HS-27A (cell line): ENCODE results near the gene TVP23A.
"Not testable (repeated sequence)": the region's sequence is repeated elsewhere in the genome, so short reads cannot be mapped to it uniquely, and the experiment has no call there.

Experiments
- DNase-seq: peaks from one replicate; pipeline ENCODE4 v3.0.0-alpha.2; 2012; ENCODE audit warnings: low read depth, missing footprints

The TVP23A gene

DNA sequence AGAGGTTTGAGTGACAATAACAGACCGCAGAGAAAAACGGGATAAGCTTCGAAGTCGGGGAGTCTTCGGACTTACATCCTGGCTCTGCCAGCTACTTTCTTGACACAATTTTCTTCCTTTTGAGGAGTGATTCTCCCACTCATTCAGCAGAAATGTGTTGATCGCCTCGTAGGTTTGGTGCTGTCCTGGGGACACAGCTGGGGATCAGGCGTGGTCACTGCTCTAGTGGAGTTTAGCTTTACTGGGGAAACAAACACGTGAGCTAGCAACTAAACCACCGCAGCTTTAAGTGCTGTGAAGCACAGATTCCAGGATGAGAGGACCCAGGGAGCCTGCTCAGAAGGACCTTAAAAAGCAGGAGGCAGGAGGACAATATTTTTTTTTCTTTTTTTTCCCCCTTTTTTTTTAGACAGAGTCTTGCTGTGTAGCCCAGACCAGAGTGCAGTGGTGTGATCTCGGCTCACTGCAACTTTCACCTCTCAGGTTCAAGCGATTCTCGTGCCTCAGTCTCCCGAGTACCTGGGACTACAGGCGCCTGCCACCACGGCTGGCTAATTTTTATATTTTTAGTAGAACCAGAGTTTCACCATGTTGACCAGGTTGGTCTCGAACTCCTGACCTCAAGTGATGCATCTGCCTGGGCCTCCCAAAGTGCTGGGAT, 74.1 kb downstream of the TVP23A start:
- DNase-seq: no peak

DNA sequence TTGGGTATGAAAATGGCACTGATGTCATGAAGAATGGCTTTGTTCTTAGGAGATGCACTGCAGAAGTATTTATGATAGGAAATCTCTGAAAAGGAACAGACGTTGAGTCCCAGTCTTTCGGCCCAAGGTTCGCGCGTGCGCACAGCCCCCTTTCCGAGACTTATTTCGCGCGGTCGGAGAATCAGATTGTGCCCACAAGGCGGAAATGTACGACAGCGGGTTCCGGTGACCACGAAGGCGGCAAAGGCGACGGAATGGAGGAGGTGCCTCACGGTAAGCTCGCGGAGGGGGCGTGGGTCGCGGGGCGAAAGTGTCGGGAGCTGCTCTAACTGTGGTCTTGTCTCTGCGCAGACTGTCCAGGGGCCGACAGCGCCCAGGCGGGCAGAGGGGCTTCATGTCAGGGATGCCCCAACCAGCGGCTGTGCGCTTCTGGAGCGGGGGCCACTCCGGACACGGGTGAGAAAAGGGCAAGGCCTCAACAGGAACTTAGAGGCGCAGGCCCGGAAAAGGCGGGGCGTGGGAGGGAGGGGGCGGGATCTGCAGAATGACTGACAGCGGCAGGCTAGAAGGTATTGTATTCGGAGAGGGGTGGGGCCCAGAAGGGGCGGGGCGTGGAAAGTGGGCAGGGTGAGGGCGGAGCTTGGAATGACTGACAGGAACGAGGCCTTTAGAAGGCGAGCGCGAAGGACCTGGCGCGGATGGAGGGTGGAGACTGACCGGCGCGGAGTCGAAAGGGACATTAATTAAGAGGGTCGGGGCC, 74.8 kb downstream of the TVP23A start, which contains the start of gene NUBP1:
Gene NUBP1 (plus strand): TSS at position 233 of the 760 bp plus-strand sequence. CDS start 22 bp downstream, at position 255.
- DNase-seq: peak; percentile 92

DNA sequence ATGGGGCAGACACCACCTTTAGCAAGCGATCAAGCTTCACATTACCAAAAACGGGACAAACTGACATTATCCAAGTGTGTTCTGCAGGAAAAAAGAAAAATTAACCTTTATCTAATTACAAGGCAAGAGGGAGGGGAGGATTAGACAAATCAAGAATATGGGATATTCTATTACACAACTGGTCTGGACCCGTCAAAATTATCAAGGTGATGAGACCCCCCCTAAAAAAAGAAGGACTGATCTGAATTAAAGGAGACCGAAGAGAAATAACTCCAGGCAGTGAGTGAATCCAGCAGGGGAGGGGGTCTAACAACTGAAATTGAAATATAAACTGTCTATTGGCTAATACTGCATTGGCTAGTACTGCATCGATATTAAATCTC, 75.4 kb downstream of the TVP23A start:
- DNase-seq: no peak

DNA sequence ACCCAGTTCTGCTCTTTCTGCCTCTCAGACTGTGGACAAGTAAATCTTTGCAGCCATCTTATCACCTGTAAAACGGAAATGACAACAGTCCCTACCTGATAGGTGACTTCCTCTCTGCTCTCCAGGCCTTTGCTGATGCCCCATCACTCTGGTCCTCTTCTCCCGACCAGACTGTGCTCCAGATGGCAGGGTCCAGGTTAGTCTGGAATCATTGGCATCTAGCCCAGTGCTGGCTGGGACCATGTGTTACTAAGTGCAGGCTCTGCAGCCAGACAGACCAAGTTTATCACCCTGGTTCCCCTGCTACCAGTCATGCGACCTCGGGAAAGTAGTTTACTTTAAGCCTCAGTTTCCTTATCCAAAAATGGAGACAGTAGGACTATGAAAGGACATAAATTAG, 76.8 kb downstream of the TVP23A start:
- no peak for DNase-seq

DNA sequence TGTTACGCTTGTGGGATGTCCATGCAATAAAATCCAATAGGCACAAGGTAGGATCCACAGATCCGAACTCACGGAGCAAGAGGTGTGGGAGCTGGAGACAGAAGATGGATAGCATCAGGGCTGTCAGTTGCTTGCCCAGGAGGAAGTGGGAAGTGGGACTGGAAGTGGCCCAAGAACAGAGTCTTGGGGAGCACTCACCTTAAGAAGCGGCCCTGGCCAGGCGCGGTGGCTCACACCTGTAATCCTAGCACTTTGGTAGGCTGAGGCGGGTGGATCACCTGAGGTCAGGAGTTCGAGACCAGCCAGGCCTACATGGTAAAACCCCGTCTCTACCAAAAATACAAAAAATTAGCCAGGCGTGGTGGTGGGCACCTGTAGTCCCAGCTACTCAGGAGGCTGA, 77.3 kb downstream of the TVP23A start:
- DNase-seq: not testable (repeated sequence)

DNA sequence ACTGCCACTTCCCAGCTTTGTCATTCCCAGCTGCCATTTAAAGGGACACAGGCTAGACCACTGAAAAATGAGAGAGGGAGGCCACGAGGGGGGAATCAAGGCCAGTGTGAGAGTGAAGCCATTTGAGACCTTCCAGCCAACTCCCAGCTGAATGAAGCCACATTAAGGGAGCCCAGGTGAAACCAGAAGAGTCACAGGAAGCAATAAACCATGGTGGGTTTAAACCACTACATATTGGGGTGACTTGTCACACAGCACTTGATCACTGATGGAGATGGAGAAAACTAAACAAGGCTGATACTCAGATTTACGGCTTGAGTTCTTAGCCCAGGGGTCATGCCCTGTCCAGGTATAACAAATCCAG, 77.8 kb downstream of the TVP23A start:
- no peak for DNase-seq

DNA sequence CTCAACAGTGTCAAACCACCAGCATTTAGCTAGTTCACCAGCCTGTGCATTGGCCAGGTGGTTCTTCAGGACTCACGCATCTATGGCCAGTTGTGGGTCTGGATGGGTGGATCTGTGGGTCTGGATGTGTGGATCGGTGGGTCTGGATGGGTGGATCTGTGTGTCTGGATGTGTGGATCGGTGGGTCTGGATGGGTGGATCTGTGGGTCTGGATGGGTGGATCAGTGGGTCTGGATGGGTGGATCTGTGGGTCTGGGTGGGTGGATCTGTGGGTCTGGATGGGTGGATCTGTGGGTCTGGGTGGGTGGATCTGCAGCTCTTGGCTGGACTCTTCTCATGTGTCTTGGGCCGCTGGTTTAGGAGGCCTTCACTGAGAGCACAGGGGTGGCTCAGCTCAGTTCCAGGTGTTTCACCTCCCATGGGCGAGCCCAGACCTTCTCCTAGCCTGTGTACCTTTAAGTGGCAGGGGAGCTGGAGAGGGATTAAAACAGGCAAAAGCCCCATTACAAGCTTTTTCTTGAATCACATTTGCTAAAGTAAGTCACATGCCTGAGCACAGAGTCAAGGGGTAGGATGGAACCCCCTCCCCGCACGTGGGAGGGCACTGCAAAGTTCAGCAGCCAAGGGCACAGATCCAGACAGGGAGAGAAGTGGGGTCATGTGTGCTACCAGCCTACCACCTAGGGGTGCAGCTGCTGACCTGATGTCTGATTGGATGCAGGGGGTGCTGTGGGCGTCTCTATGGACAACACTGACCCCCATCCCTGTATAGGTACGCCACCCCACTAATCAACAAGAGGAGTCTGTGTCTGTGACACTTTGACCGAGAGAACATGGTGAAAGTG, 78.4 kb downstream of the TVP23A start:
- DNase-seq: no peak

DNA sequence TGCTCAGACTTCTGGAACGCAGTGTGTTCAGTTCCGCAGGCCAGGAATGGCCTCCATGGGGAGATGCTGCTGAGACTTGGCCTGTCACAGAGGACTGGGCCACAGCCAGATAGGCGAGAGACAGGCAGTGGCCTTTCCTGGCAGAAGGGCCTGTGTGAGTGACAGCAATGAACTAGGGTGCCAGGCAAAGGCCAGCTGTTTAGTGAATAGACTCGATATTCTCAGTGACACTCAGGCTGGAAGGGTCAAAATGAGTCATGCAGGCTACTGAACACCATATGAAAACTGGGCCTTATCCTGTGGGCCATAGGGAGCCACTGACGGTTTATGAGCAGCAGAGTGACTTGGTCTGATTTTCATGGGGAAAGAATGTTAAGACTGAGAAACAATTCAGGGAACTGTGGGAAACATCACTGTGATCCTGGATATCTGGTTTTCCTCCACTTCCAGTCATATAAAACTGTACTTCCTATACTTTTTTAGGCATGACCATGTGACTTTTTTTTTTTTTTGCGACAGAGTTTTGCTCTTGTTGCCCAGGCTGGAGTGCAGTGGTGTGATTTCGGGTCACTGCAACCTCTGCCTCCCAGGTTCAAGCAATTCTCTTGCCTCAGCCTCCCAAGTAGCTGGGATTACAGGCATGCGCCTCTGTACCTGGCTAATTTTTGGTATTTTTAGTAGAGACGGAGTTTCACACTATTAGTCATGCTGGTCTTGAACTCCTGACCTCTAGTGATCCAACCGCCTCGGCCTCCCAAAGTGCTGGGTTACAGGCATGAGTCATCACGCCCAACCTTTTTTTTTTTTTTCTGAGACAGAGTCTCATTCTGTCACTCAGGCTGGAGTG, 80.1 kb downstream of the TVP23A start:
- no peak for DNase-seq

DNA sequence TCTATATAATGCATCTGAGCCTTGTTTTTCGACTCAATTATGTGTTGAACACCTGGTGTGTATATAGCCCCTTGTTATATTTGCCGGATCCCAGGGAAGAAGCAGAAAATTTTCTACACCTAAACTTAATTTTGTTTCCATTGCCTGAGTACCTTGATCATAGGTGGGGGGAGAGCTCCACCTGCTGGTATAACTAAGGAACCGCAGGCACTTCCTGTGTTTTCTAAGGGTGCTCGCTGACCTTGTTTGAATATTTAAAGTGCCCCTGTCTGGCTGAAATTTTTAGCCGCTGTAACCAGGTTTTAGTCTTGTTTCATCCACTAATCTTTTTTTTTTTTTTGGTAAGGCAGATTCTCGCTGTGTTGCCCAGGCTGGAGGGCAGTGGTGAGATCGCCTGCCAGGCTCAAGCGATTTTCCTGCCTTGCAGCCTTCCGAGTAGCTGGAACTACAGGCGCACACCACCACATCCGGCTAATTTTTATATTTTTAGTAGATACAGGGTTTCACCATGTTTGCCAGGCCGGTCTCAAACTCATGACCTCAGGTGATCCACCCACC, 81.4 kb downstream of the TVP23A start:
- DNase-seq: no peak

DNA sequence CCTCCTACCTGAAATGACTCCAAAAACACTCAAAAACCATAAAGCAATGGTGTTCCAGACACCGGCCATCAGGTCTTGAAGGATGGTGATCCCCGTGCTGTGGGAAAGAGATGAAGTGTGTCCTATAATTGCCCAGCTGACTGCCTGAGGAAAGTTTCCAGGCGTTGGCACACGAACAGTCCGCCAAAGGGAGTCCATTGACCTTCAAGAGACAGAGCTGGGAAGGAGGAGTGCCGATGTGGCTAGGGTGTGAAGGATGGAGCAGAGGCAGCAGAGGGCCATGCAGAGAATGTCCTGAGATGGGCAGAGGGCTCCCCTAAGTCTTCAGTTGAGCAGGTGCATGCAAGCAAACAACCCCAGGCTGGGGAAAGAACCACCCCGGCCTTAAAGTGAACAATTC, 86.8 kb downstream of the TVP23A start:
- no peak for DNase-seq

DNA sequence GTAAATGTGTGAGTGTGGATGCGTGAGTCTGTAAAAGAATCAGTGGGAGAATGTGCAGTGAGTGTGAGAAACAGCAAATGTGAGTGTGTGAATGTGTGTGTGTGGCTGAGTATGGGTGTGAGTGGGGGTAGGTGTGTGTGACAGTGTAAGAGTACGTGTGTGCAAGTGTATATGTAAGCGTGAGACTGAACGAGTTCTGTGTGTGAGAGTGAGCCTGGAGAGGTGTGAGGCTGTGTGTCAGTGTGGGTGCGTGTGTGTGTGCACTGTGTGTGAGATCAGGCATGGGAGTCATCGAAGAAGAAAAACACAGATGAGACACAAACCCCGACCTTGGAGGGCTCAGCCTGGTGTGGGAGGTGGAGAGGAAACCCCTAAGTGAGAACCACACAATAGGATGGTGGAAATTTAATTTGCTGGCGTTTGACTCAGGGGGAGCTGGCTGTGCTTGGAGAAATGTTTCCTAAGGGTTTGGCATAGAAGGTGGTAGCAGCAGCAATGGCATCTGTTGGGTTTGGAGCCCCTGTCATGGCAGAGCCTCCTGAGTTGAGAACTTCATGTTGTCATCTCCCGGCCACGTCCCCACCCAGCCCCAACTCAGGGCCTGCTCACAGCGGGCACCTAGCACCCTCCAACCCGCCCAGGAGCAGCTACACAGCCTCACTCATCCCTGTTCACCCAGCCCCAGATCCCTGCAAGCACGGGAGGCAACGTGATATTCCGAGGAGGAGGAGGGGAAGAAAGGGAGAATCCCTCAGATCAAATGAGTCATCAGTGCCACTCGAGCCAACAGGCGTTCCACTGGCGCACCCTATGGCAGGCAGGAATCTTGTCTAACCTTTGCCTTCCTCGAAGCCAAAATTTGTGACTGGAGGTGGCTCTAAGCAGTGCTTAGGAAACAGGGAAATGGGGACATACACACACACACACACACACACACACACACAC, 89.2 kb downstream of the TVP23A start:
- DNase-seq: peak; percentile 45

DNA sequence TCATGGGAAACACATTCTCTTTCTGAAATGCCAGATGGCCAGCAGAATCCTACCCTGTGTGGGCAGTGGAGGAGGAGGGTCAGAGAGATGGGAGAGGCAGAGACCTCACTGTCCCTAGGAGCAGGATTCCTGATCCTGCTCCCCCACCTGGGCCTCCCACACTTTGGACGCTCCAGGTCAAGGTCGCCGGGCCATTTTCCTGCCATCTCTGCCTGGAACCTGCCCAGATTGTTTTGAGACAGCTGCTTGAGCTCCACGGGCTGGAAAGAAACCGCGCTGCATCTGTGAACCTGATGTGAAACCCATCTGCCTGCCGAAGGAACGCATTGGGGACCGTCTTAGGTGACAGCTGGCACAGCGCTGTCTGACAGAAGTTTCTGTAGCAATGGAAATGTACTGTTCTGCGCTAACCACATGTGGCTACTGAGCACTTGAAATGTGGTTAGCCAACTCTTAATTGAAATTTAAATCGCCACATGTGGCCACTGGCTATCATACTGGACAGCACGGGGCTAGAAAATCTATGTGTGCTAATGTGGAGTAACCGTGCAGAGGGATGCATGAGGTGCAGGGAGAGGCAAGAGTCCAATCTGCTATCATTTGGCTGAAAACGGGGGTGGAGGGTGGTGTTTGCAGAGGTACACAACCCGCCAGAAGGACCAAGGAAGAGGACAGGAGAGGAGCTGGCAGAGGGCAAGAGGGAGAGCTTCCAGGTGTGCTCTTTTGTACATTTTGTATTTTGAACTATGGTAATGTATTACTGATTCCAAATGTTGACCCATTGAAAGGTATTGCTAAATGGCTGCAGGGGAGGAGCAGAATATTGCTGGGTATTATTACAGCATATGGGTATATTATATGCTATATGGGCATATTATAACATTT, 90.3 kb downstream of the TVP23A start:
- no peak for DNase-seq
